ENCODE data around the gene NAXD.
"Not testable (repeated sequence)": the region's sequence is repeated elsewhere in the genome, so short reads cannot be mapped to it uniquely, and the experiment has no call there.

The NAXD gene

DNA sequence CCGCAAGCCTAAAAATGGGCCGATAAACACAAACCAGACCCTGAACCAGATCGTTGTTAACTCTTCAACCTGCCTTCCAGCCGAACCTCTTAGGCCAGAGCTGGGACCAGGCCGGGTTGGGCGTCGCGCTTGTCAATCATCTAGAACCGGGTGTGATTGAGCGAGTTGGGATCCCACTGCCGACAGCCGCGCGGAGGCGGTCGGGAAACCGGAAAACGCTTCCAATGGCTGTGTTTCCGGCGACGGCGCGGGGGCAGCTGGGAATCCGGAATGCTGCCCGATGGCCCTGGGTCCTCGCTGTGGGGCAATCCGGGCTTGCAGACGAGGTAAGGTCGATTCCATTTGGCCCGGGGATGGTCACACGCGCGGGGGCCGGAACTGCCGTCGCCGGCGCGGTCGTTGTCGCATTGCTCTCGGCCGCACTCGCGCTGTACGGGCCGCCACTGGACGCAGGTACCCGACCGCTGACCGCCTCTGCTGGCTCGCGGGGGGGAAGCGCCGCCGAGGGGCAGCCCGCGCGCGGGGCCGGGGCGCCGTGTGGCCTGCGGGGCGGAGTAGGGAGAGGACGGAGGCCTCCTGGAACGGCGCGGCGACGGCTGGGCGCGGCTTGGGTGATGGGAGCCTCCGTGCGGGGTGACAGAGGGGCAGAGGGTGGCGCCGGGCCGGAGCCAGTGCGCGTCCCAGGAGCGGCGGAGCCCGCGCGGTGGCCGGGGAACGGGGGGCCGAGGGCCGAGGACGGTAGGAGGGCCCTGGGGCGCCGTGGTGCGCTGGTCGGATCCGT is at the start of gene NAXD:
Gene NAXD, plus strand, starts transcription at position 224 of the 781 bp plus-strand sequence. Its CDS starts 57 bp downstream, at position 281.
- DNase-seq, result peak; percentile 98
- TF ChIP-seq, protein P1, sequence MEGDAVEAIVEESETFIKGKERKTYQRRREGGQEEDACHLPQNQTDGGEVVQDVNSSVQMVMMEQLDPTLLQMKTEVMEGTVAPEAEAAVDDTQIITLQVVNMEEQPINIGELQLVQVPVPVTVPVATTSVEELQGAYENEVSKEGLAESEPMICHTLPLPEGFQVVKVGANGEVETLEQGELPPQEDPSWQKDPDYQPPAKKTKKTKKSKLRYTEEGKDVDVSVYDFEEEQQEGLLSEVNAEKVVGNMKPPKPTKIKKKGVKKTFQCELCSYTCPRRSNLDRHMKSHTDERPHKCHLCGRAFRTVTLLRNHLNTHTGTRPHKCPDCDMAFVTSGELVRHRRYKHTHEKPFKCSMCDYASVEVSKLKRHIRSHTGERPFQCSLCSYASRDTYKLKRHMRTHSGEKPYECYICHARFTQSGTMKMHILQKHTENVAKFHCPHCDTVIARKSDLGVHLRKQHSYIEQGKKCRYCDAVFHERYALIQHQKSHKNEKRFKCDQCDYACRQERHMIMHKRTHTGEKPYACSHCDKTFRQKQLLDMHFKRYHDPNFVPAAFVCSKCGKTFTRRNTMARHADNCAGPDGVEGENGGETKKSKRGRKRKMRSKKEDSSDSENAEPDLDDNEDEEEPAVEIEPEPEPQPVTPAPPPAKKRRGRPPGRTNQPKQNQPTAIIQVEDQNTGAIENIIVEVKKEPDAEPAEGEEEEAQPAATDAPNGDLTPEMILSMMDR (IDR thresholded peaks at IDR 0.05; ENCODE audit: low read depth, low read length, missing control alignments), result no peak
- Histone ChIP-seq H3K4me3 (ENCODE audit: low read depth, low read length) (peak within 1 kb of the TSS; percentile 86), H3K36me3 (replicated peaks) (peaks cover 2% of the 10 kb centered on the region), H3K27me3 (replicated peaks) (no peaks in the 10 kb centered on the region), H3K27ac (peak within 1 kb of the TSS; percentile 87)
- in situ Hi-C loops (cut with HindIII; ENCODE audit: low pct_ligation_motif_present, low sequenced_read_pairs), result no loop called here

DNA sequence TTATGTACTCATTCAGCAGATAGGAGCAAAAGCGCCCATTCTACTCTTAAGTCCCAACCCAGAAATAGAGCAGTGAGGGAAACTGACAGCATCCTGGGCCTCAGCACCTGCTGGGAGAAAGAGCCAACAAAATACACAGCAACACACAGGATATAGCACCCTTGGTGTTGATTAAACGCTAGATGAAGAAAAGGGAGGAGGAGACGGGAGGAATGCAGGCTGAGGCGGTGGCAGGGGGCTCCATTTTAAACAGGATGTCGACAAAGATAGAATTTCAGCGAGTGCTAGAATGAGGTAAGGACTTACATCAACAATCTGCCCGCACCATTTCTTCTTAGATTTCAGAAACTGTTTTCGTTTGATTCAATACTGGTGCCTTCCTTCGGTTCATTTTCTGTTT is 49.2 kb upstream of the NAXD start:
- no peak overlapping the region for H3K4me3 ChIP-seq (ENCODE audit: low read depth, low read length)
- H3K36me3 ChIP-seq (replicated peaks), result no peaks in the 10 kb centered on the region
- TF ChIP-seq, protein P1 (IDR thresholded peaks at IDR 0.05; ENCODE audit: low read depth, low read length, missing control alignments), result no peak
- H3K27ac ChIP-seq, result no peak overlapping the region
- in situ Hi-C loops (cut with HindIII; ENCODE audit: low pct_ligation_motif_present, low sequenced_read_pairs), result no loop called here
- no peaks in the 10 kb centered on the region for H3K27me3 ChIP-seq (replicated peaks)
- no peak for DNase-seq

DNA sequence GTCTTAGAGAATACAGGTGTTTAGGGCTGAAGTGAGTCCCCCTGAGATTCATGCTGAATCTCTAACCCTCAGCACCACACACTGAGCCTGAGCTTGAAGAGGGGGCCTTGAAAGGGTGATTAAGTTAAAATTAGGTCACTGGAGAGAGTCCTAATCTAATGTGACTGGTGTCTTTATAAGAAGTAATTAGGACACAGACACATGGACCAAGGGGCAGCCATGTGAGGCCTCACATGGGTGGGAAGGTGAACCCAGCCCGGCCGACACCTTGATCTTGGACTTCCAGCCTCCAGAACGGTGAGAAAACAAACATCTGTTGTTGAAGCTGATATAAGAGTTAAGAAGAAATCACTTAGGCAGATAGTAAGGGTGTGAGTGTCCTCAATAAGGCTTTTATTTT is 46.7 kb upstream of the NAXD start:
- no peak for DNase-seq
- in situ Hi-C loops (cut with HindIII; ENCODE audit: low pct_ligation_motif_present, low sequenced_read_pairs), result no loop called here
- no peak overlapping the region for H3K4me3 ChIP-seq (ENCODE audit: low read depth, low read length)
- TF ChIP-seq, protein P1 (IDR thresholded peaks at IDR 0.05; ENCODE audit: low read depth, low read length, missing control alignments), result no peak
- no peaks in the 10 kb centered on the region for H3K36me3 ChIP-seq (replicated peaks)
- H3K27ac ChIP-seq, result no peak overlapping the region
- H3K27me3 ChIP-seq (replicated peaks), result peaks cover 2% of the 10 kb centered on the region

DNA sequence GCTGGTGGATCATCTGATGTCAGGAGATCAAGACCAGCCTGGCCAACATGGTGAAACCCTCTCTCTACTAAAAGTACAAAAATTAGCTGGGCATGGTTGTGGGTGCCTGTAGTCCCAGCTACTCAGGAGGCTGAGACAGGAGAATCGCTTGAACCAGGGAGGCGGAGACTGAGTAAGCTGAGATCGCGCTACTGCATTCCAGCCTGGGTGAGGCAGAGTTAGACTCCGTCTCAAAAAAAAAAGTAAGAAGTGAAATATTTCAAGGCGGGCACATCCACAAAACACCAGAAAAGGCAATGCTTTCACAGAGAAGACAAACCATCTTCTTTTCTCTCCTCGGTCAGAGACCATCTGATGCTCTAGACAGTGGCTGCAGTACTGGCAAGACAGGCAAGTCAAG is 45.4 kb upstream of the NAXD start:
- H3K27me3 ChIP-seq (replicated peaks); H3K36me3 ChIP-seq (replicated peaks); H3K27ac ChIP-seq; DNase-seq; H3K4me3 ChIP-seq (ENCODE audit: low read depth, low read length); in situ Hi-C loops (cut with HindIII; ENCODE audit: low pct_ligation_motif_present, low sequenced_read_pairs): not testable (repeated sequence)

DNA sequence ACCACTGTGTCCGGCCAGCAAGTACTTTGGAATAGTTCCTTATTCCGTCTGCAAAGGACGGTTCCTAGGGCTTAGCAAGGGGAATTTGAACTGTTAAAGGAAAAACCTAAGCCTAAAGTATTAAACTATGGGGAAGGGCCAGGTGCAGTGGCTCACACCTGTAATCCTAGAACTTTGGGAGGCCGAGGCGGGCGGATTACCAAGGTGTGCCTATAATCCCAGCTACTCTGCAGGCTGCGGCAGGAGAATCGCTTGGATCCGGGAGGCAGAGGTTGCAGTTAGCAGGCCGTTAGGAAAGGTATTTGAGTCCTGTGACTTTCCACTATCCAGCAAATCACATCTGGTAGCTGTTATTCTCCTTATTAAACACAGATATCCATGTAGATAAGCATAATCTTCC is 44.5 kb upstream of the NAXD start:
- TF ChIP-seq, protein P1 (IDR thresholded peaks at IDR 0.05; ENCODE audit: low read depth, low read length, missing control alignments), result no peak

DNA sequence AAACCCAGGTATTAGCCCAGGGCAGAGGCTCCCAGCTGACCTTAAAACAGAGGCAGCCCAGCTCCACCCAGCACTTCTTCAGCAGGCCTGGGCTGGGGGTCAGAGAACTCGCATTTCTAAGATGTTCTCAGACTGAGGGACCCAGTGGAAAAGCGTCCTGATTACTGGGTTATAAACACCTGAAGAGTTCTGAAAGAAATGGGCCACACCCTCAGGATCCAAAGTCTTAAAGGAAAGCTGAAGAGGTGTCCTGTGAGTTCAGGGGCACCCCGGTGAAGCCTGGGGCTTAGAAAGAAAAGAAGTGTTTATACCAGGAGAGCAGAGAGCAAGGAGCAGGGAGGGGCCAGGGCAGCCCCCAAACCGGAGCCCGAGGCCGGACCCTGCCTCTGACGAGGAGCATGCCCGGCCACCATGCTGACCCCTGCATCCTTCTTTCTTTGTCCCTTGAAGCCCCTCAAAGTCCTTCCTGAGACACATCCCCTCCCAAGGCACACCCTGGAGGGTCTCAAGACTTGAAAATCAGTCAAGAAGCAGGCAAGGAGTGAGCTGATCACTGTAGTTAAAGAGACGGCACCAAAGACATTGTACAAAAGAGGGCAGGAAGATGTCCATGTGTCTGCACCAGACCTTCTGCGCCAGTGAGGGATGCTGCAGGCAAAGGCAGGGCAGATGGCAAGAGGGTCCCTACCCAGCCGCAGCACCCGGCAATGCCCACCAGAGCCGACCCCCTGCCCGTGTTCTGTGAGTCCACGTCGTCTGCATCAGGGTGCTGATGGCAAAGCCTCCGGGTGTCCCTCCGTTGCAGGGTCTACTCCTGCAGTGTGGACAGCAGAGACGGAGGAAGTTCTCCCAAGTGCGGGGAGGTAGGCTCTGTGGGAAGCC is 43.2 kb upstream of the NAXD start:
- DNase-seq, result no peak
- Histone ChIP-seq H3K4me3 (ENCODE audit: low read depth, low read length) (no peak overlapping the region), H3K27ac (no peak overlapping the region), H3K36me3 (replicated peaks) (no peaks in the 10 kb centered on the region), H3K27me3 (replicated peaks) (peaks cover 5% of the 10 kb centered on the region)
- TF ChIP-seq, protein P1 (IDR thresholded peaks at IDR 0.05; ENCODE audit: low read depth, low read length, missing control alignments), result no peak
- in situ Hi-C loops (cut with HindIII; ENCODE audit: low pct_ligation_motif_present, low sequenced_read_pairs), result no loop called here

More for the DNA sequence above, 44.5 kb upstream of the NAXD start:
- H3K36me3 ChIP-seq (replicated peaks), result no peaks in the 10 kb centered on the region
- H3K27me3 ChIP-seq (replicated peaks), result peaks cover 5% of the 10 kb centered on the region
- no peak overlapping the region for H3K4me3 ChIP-seq (ENCODE audit: low read depth, low read length)
- H3K27ac ChIP-seq, result no peak overlapping the region
- in situ Hi-C loops (cut with HindIII; ENCODE audit: low pct_ligation_motif_present, low sequenced_read_pairs), result no loop called here
- DNase-seq, result no peak
